LNCAP (cell line): Measurements from ENCODE around the gene APBB2.

Source experiments
- TF ChIP-seq, protein P1 (sequence below): fragments of 450-650 bp; IDR thresholded peaks from 2 replicates; pipeline ENCODE4 v1.5.1; 2017; ENCODE audit warnings: mild to moderate bottlenecking

Gene APBB2

DNA sequence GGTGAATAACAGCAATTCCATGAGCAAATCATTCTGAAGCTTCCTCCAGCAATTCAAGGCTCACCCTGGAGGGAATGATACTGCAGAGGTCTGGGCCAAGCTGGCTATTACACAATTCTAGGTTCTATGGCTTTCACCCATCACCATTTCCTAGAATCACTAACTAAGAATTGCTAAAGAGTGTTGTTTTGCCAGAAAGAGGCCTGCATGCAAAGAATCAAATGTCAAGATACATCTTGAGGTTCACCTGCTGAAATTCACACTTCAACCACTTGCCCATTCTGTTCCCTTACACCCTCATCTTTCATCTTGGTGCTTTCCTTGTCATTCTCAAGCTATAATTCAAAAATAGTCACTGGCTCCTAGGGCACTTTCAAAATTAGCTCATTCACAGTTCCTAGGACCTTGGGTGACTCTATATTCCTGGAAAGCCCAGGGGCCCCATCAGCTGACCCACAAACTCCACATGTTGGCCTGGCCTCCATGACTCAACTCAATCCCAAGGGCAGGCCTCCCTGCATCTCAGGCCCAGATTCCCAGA lies 7.0 kb downstream of the APBB2 start:
- TF ChIP-seq, protein P1, sequence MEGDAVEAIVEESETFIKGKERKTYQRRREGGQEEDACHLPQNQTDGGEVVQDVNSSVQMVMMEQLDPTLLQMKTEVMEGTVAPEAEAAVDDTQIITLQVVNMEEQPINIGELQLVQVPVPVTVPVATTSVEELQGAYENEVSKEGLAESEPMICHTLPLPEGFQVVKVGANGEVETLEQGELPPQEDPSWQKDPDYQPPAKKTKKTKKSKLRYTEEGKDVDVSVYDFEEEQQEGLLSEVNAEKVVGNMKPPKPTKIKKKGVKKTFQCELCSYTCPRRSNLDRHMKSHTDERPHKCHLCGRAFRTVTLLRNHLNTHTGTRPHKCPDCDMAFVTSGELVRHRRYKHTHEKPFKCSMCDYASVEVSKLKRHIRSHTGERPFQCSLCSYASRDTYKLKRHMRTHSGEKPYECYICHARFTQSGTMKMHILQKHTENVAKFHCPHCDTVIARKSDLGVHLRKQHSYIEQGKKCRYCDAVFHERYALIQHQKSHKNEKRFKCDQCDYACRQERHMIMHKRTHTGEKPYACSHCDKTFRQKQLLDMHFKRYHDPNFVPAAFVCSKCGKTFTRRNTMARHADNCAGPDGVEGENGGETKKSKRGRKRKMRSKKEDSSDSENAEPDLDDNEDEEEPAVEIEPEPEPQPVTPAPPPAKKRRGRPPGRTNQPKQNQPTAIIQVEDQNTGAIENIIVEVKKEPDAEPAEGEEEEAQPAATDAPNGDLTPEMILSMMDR, result no peak

GRCh38 chr4:41205854-41206460 lies 8.4 kb downstream of the APBB2 start:
- TF ChIP-seq, protein P1, result no peak

GRCh38 chr4:41205130-41205529 lies 9.2 kb downstream of the APBB2 start:
- TF ChIP-seq, protein P1, result no peak

DNA sequence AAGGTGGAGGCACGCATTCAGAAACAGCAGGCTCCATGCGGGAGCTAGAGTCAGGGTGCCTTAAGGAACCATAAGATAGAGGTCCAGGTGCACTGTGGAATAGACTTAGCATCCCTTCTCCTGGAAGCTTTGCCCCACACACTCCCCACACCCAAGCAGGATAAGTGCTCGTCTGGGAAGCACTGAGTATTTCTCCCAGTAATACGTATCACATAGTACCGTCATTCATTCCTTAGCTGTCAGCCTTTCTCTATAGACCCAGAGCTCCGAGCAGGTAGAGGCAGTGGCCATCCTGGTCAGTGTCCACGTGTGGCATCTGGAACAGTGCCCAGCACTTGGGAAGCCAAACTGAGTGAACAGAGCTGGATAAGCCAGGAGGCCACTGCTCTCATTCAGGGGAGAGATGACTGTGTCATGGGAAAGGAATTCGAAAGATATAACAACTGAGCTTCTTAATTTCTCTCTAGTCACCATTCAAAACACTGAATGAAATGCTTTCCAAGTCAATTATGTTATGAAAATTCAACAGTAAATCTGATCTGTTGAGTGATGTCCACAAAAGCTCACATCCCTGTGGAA lies 9.9 kb downstream of the APBB2 start:
- TF ChIP-seq, protein P1, result no peak

GRCh38 chr4:41203841-41204240 lies 10.5 kb downstream of the APBB2 start:
- TF ChIP-seq, protein P1, result no peak

- TF ChIP-seq, protein P1, result no peak
These were observed 11.3 kb downstream of the APBB2 start for GRCh38 chr4:41202820-41203568.

- TF ChIP-seq, protein P1, result no peak
These were observed 12.0 kb downstream of the APBB2 start for GRCh38 chr4:41202356-41202755.
